DOHH2 (cell line): ENCODE results near the gene ACAD11.

Experiments
- CTCF ChIP-seq: fragments of 200-600 bp; sonication (generic); IDR thresholded peaks from one replicate; pipeline ENCODE4 v1.5.1; 2014; ENCODE audit warnings: antibody characterized with exemption, mild to moderate bottlenecking, low read depth, low read length; ENCODE audit not compliant: poor library complexity, severe bottlenecking
- EZH2phosphoT487 ChIP-seq: fragments of 200-600 bp; sonication (generic); IDR thresholded peaks from 2 replicates; pipeline ENCODE4 v1.6.1; 2017; ENCODE audit warnings: borderline replicate concordance, mild to moderate bottlenecking, antibody characterized with exemption, low read length, moderate library complexity, mixed read lengths

GRCh38 chr3:132595014-132595413, 64.6 kb downstream of the ACAD11 start:
- TF ChIP-seq CTCF (no peak), EZH2phosphoT487 (no peak)
